Kidney (tissue), 14 donors: Measurements from ENCODE around the gene RASAL2. TPM values are rescaled to one million over a fixed set of nuclear protein-coding genes. Genes with fewer than 3 reads are reported as not detected.
"Not testable (repeated sequence)": the region's sequence is repeated elsewhere in the genome, so short reads cannot be mapped to it uniquely, and the experiment has no call there.

Experiments used
- DNase-seq, 5 donors: peaks; one replicate each; pipeline ENCODE4 v3.0.0-alpha.2; 2013 to 2020
- FAIRE-seq: peaks from 2 replicates; lab custom pipeline; 2012; peaks lifted over from hg19 to GRCh38; lab: Jason Lieb, UNC
- H3K27ac ChIP-seq, 2 donors: one replicate each; pipeline ENCODE4 v1.7.0; 2013; ENCODE audit warnings: low read depth in 2 of 2, low read length in 2 of 2, inconsistent platforms in 1 of 2
- H3K27me3 ChIP-seq: one replicate; pipeline ENCODE4 v1.7.1; 2013; ENCODE audit warnings: low read length, inconsistent platforms; ENCODE audit not compliant: control insufficient read depth, insufficient read depth
- H3K36me3 ChIP-seq, 3 donors: one replicate each; pipeline versions ENCODE4 v1.7.0 to v1.7.1; 2013; ENCODE audit warnings: low read length in 3 of 3, control low read depth in 1 of 3, inconsistent platforms in 1 of 3; ENCODE audit not compliant: insufficient read depth in 3 of 3, control insufficient read depth in 2 of 3
- H3K4me1 ChIP-seq, 3 donors: one replicate each; pipeline versions ENCODE4 v1.7.0 to v1.7.1; 2013; ENCODE audit warnings: low read length in 3 of 3, inconsistent platforms in 1 of 3, low read depth in 1 of 3; ENCODE audit not compliant: control insufficient read depth in 2 of 3, insufficient read depth in 2 of 3
- H3K4me3 ChIP-seq, 3 donors: one replicate each; pipeline versions ENCODE4 v1.7.0 to v1.8.1; 2013; ENCODE audit warnings: low read length in 3 of 3, control low read depth in 1 of 3, inconsistent platforms in 1 of 3
- H3K9ac ChIP-seq, 3 donors: one replicate each; pipeline versions ENCODE4 v1.7.0 to v1.7.1; 2013; ENCODE audit warnings: low read length in 3 of 3, control low read depth in 1 of 3, inconsistent platforms in 1 of 3
- H3K9me3 ChIP-seq, 3 donors: one replicate each; pipeline versions ENCODE4 v1.7.0 to v1.7.1; 2013; ENCODE audit warnings: low read length in 3 of 3, control low read depth in 1 of 3, inconsistent platforms in 1 of 3; ENCODE audit not compliant: control insufficient read depth in 2 of 3, insufficient read depth in 1 of 3
- intact Hi-C: fragments of 100-400 bp; cut with DNase I; formaldehyde crosslinking; loops from one replicate; pipeline ENCODE4 v1.11.1; 2022
- polyA plus RNA-seq: library from polyadenylated mRNA; stranded (reverse); fragments of 350-450 nt; fragmentation: Illumina TruSeq; extraction: RNeasy Lipid Tissue Mini Kit (QIAGEN cat#74804); gene quantifications from one replicate; pipeline ENCODE4 v1.2.3, GENCODE V29; 2014; ENCODE audit warnings: low read depth, low replicate concordance; ENCODE audit not compliant: insufficient read depth
- total RNA-seq: library from RNA; stranded (reverse); fragmentation: NEBNext Ultra II Directional; extraction: Animal tissue kit (Norgen Biotek cat#: 25700); gene quantifications from one replicate; pipeline ENCODE4 v1.2.1, GENCODE V29; 2021
- TF ChIP-seq, protein P1 (sequence below): IDR thresholded peaks from 3 replicates; pipeline ENCODE4 v1.5.1; 2012; ENCODE audit warnings: mild to moderate bottlenecking, moderate library complexity, borderline replicate concordance; ENCODE audit not compliant: insufficient read depth; ENCODE audit errors: extremely low read depth
- donor health status: control.
- donor health status: control.
- donor health status: control.
- donor health status: control.
- donor health status: control.
- donor health status: DM: yes; HTN: yes; CAD: no.
- donor health status: Normal renal cell carcinoma (clear cell type).

Gene RASAL2
- total and polyA plus RNA-seq, 2 donors from 2014 or later: 2.2 to 26.5 TPM

DNA sequence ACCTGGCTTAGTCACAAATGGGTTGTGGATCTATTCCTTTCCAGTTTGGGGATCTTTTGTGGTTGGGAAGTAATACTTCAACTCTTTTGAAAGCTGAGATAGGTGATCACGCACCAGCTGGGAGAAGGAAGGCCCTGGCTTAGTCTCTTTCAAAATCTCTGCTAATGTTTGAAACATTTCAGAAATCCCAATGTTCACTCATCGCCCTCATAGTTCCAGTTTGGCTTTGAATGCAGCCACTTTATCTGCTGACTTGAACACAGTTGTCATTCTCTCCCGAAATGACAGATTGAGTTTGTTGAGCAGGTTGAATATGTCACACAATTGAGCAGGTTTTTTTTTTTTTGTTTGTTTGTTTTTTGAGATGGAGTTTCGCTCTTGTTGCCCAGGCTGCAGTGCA is 24.6 kb downstream of the RASAL2 start:
- no peak overlapping the region for H3K4me3 ChIP-seq
- H3K9me3 ChIP-seq: no peaks in the 10 kb centered on the region
- H3K27me3 ChIP-seq: no peaks in the 10 kb centered on the region
- intact Hi-C loops: no loop called here
- FAIRE-seq: no peak
- no peaks in the 10 kb centered on the region for H3K36me3 ChIP-seq
- no peak overlapping the region for H3K27ac ChIP-seq
- TF ChIP-seq, protein P1, sequence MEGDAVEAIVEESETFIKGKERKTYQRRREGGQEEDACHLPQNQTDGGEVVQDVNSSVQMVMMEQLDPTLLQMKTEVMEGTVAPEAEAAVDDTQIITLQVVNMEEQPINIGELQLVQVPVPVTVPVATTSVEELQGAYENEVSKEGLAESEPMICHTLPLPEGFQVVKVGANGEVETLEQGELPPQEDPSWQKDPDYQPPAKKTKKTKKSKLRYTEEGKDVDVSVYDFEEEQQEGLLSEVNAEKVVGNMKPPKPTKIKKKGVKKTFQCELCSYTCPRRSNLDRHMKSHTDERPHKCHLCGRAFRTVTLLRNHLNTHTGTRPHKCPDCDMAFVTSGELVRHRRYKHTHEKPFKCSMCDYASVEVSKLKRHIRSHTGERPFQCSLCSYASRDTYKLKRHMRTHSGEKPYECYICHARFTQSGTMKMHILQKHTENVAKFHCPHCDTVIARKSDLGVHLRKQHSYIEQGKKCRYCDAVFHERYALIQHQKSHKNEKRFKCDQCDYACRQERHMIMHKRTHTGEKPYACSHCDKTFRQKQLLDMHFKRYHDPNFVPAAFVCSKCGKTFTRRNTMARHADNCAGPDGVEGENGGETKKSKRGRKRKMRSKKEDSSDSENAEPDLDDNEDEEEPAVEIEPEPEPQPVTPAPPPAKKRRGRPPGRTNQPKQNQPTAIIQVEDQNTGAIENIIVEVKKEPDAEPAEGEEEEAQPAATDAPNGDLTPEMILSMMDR: no peak
- DNase-seq: no peak
- no peaks in the 10 kb centered on the region for H3K4me1 ChIP-seq
- H3K9ac ChIP-seq: no peak overlapping the region

DNA sequence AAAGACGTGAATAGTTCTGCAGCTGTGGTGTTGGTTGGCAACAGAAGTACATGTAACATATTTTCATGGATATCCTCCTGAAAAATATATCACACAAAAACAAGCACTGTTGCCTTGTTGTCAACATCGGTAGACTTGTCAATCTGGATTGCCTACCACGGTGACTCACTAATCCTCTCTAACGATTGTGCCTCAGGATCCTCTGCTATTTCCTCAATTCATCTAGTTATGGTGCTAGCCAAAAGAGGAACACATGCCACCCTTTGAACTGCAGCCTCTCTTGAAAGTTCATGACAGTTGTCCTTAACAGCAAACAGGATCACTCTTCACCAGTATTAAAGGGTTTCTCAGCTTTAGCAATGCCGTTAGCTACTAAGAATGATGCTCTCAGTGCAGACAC is 25.7 kb downstream of the RASAL2 start:
- Histone ChIP-seq H3K27ac (no peak overlapping the region), H3K36me3 (no peaks in the 10 kb centered on the region), H3K9ac (no peak overlapping the region), H3K27me3 (no peaks in the 10 kb centered on the region), H3K4me3 (no peak overlapping the region), H3K9me3 (no peaks in the 10 kb centered on the region), H3K4me1 (no peaks in the 10 kb centered on the region)
- TF ChIP-seq, protein P1: no peak
- FAIRE-seq (no peak), DNase-seq (no peak)
- intact Hi-C loops: no loop called here

DNA sequence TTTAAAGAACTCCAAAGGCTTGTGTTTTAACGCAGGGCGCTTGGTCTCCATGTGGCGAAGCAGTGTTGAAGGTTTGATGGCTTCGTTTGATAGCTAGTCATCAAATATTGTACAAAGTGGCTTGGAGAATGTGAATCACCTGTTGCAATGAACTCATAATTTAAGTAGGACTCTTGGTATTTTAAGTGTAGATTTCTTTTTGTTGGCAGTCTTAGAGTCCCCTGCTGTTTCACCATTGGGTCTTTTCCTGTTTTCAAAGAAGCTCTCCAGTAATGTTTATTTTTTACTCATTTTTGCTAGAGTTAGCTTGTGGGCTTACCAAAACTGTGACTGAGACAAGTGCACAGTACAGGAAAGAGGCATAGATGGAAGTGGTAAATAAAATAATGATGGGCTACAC is 26.2 kb downstream of the RASAL2 start:
- FAIRE-seq (no peak), DNase-seq (no peak)
- H3K9ac ChIP-seq: no peak overlapping the region
- H3K4me1 ChIP-seq: no peaks in the 10 kb centered on the region
- no peaks in the 10 kb centered on the region for H3K36me3 ChIP-seq
- no peak overlapping the region for H3K27ac ChIP-seq
- no peaks in the 10 kb centered on the region for H3K9me3 ChIP-seq
- intact Hi-C loops: no loop called here
- H3K4me3 ChIP-seq: no peak overlapping the region
- TF ChIP-seq, protein P1: no peak
- H3K27me3 ChIP-seq: no peaks in the 10 kb centered on the region

DNA sequence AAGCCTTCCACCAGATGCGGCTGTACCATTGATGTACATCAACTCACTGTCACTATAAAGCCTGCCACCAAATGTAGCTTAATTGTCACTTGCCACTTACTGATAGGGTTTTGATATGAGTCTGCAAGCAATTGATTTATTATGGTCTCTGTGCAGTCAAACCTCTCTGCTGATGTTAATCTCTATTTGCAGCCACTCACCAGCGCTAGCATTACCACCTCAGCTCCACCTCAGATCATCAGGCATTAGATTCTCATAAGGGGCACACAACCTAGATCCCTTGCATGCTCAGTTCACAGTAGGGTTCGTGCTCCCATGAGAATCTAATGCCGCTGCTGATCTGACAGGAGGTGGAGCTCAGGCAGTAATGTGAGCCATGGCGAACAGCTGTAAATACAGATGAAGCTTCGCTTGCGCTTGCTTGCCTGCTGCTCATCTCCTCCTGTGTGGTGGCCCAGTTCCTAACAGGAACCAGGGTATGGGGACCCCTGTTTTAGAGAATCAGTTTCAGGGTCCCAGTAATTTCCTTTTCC is 26.7 kb downstream of the RASAL2 start:
- H3K27ac ChIP-seq, H3K4me3 ChIP-seq, H3K4me1 ChIP-seq, H3K9ac ChIP-seq, DNase-seq, H3K27me3 ChIP-seq, FAIRE-seq, H3K9me3 ChIP-seq, H3K36me3 ChIP-seq, intact Hi-C loops: not testable (repeated sequence)
